ENCODE results near the gene C11orf98. TPM values are rescaled to one million over a fixed set of nuclear protein-coding genes. Genes with fewer than 3 reads are reported as not detected.

The C11orf98 gene
- total and polyA plus RNA-seq, 2 of the 13 experiments (the other 11 are each of a cell fraction or from before 2014, with no cell fraction given): 30.4 to 91.8 TPM

DNA sequence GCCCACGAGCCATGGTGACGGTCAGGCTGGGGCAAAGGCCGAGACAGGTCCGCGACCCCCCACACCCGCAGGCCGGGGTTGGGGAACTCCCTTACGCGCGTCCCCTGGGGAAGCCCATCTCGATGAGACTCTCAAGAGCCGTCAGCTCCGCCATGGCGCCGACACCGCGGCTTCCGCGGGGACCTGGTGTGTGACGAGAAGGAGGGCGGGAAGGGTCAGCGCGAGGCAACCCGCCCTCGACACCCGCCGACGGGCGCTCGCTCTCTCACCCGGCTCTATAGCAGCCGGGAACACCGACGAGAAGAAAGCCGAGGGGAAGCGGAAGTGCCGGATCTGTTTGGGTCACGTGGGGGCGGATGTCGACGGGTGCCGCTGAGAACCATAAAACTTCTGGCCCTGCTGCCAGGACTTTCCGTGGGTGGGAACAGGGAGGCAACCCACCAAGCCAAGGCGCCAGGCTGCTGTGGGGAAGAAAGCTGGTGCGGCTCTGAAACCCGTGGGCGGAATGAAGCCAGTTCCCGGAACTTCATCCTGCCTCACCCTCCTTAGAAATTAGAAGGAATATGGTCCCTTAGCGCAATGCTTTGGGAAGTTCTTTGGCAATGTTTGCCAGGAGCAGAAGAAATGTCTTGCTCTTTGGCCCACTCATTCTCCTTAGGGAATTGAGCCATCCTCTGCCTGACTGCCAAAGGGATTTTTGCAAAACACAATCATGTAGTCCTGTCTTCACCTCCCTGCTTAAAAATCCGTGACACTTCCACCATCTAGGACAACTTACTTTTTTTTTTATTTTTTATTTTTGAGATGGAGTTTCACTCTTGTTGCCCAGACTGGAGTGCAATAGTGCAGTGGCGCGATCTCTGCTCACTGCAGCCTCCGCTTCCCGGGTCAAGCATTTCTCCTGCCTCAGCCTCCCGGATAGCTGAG lies 14.0 kb upstream of the C11orf98 start, which contains the start of gene UBXN1 (continued):
- TF ChIP-seq EEA1 (CRISPR knock-in tag; IDR thresholded peaks at IDR 0.05; ENCODE audit: borderline replicate concordance) (no peak), PRMT3 (CRISPR knock-in tag; IDR thresholded peaks at IDR 0.05; ENCODE audit: borderline replicate concordance, low read depth) (no peak), ESRRA (CRISPR knock-in tag; IDR thresholded peaks at IDR 0.05; ENCODE audit: low read depth) (no peak), SMAD3 (CRISPR knock-in tag; IDR thresholded peaks at IDR 0.05) (peak; percentile 84), KAT7 (CRISPR knock-in tag; IDR thresholded peaks at IDR 0.05; ENCODE audit: borderline replicate concordance) (peak; percentile 89; the same call in 1 of the 2 replicates), ZNF558 (CRISPR knock-in tag; IDR thresholded peaks at IDR 0.05; ENCODE audit: borderline replicate concordance) (peak; percentile 64; the same call in 1 of the 2 replicates), KAT8 (CRISPR knock-in tag; IDR thresholded peaks at IDR 0.05) (peak; percentile 98), ZNF549 (CRISPR knock-in tag; IDR thresholded peaks at IDR 0.05) (no peak), ZFX (CRISPR knock-in tag; IDR thresholded peaks at IDR 0.05; ENCODE audit: low read depth) (peak; percentile 65), ZNF75D (CRISPR knock-in tag; IDR thresholded peaks at IDR 0.05; ENCODE audit: borderline replicate concordance) (no peak), ZNF446 (CRISPR knock-in tag; IDR thresholded peaks at IDR 0.05) (0 out of 2 replicates have a peak, but pooled peaks have one; percentile 42), AKAP8 (CRISPR knock-in tag; IDR thresholded peaks at IDR 0.05) (no peak), ISL2 (CRISPR knock-in tag; IDR thresholded peaks at IDR 0.05) (peak; percentile 38; the same call in 1 of the 2 replicates), RBM39 (IDR thresholded peaks at IDR 0.05; ENCODE audit: low read depth, low read length, poor library complexity, severe bottlenecking) (peak; percentile 23), ARNTL (CRISPR knock-in tag; IDR thresholded peaks at IDR 0.05) (no peak)
- TF ChIP-seq, protein P1, sequence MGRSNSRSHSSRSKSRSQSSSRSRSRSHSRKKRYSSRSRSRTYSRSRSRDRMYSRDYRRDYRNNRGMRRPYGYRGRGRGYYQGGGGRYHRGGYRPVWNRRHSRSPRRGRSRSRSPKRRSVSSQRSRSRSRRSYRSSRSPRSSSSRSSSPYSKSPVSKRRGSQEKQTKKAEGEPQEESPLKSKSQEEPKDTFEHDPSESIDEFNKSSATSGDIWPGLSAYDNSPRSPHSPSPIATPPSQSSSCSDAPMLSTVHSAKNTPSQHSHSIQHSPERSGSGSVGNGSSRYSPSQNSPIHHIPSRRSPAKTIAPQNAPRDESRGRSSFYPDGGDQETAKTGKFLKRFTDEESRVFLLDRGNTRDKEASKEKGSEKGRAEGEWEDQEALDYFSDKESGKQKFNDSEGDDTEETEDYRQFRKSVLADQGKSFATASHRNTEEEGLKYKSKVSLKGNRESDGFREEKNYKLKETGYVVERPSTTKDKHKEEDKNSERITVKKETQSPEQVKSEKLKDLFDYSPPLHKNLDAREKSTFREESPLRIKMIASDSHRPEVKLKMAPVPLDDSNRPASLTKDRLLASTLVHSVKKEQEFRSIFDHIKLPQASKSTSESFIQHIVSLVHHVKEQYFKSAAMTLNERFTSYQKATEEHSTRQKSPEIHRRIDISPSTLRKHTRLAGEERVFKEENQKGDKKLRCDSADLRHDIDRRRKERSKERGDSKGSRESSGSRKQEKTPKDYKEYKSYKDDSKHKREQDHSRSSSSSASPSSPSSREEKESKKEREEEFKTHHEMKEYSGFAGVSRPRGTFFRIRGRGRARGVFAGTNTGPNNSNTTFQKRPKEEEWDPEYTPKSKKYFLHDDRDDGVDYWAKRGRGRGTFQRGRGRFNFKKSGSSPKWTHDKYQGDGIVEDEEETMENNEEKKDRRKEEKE (IDR thresholded peaks at IDR 0.05): no peak
- TF ChIP-seq, protein P2, sequence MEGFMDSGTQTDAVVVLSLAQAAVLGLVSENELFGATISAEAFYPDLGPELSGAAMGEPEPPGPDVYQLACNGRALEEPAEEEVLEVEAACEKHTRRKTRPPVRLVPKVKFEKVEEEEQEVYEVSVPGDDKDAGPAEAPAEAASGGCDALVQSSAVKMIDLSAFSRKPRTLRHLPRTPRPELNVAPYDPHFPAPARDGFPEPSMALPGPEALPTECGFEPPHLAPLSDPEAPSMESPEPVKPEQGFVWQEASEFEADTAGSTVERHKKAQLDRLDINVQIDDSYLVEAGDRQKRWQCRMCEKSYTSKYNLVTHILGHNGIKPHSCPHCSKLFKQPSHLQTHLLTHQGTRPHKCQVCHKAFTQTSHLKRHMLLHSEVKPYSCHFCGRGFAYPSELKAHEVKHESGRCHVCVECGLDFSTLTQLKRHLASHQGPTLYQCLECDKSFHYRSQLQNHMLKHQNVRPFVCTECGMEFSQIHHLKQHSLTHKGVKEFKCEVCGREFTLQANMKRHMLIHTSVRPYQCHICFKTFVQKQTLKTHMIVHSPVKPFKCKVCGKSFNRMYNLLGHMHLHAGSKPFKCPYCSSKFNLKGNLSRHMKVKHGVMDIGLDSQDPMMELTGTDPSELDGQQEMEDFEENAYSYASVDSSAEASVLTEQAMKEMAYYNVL (CRISPR knock-in tag; IDR thresholded peaks at IDR 0.05; ENCODE audit: borderline replicate concordance): peak; percentile 66; the same call in 1 of the 2 replicates
- TF ChIP-seq, protein P3, sequence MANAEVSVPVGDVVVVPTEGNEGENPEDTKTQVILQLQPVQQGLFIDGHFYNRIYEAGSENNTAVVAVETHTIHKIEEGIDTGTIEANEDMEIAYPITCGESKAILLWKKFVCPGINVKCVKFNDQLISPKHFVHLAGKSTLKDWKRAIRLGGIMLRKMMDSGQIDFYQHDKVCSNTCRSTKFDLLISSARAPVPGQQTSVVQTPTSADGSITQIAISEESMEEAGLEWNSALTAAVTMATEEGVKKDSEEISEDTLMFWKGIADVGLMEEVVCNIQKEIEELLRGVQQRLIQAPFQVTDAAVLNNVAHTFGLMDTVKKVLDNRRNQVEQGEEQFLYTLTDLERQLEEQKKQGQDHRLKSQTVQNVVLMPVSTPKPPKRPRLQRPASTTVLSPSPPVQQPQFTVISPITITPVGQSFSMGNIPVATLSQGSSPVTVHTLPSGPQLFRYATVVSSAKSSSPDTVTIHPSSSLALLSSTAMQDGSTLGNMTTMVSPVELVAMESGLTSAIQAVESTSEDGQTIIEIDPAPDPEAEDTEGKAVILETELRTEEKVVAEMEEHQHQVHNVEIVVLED (CRISPR knock-in tag; IDR thresholded peaks at IDR 0.05; ENCODE audit: borderline replicate concordance): peak; percentile 75; the same call in 1 of the 2 replicates
- TF ChIP-seq, protein P4, sequence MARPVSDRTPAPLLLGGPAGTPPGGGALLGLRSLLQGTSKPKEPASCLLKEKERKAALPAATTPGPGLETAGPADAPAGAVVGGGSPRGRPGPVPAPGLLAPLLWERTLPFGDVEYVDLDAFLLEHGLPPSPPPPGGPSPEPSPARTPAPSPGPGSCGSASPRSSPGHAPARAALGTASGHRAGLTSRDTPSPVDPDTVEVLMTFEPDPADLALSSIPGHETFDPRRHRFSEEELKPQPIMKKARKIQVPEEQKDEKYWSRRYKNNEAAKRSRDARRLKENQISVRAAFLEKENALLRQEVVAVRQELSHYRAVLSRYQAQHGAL (CRISPR knock-in tag; IDR thresholded peaks at IDR 0.05; ENCODE audit: not compliant biosample characterization): no peak

Measured in HepG2 (cell line).